DOHH2 (cell line): ENCODE measurements around the gene ANK2.

Source experiments
- H3F3A ChIP-seq: fragments of 200-600 bp; sonication (generic), shearing (Covaris generic); 2 replicates; pipeline ENCODE4 v1.6.0; 2016; ENCODE audit warnings: antibody characterized with exemption, mild to moderate bottlenecking; ENCODE audit not compliant: control insufficient read depth, insufficient read depth
- H3K27ac ChIP-seq: fragments of 200-600 bp; sonication (generic); 2 replicates; pipeline ENCODE4 v1.5.1; 2014; ENCODE audit warnings: low read depth, mild to moderate bottlenecking, low read length, moderate library complexity
- H3K27me3 ChIP-seq: fragments of 200-600 bp; sonication (generic); 2 replicates; pipeline ENCODE4 v1.6.1; 2014; ENCODE audit warnings: mild to moderate bottlenecking, low read length, mixed read lengths; ENCODE audit not compliant: control insufficient read depth
- H3K36me3 ChIP-seq: fragments of 200-600 bp; sonication (generic); 2 replicates; pipeline ENCODE4 v1.6.1; 2014; ENCODE audit warnings: mild to moderate bottlenecking, low read length, moderate library complexity, mixed read lengths; ENCODE audit not compliant: control insufficient read depth
- H3K4me1 ChIP-seq: fragments of 200-600 bp; sonication (generic); 2 replicates; pipeline ENCODE4 v1.6.1; 2014; ENCODE audit warnings: mild to moderate bottlenecking, low read length, mixed read lengths; ENCODE audit not compliant: control insufficient read depth
- H3K4me2 ChIP-seq: fragments of 200-600 bp; sonication (generic); 2 replicates; pipeline ENCODE4 v1.6.0; 2014; ENCODE audit warnings: mild to moderate bottlenecking, low read length, moderate library complexity
- H3K4me3 ChIP-seq: fragments of 200-600 bp; sonication (generic); 2 replicates; pipeline ENCODE4 v1.5.1; 2014; ENCODE audit warnings: mild to moderate bottlenecking, low read length, mixed read lengths
- H3K79me2 ChIP-seq: fragments of 200-600 bp; sonication (generic); 2 replicates; pipeline ENCODE4 v1.6.1; 2014; ENCODE audit warnings: mild to moderate bottlenecking, low read length, mixed read lengths; ENCODE audit not compliant: control insufficient read depth
- H3K9me2 ChIP-seq: fragments of 200-600 bp; sonication (generic); replicated peaks from 2 replicates; pipeline ENCODE4 v1.6.1; 2014; ENCODE audit warnings: mild to moderate bottlenecking, low read length, mixed read lengths; ENCODE audit not compliant: control insufficient read depth
- H3K9me3 ChIP-seq: fragments of 200-600 bp; sonication (generic); 2 replicates; pipeline ENCODE4 v1.6.1; 2014; ENCODE audit warnings: antibody characterized with exemption, low read length, mixed read lengths; ENCODE audit not compliant: control insufficient read depth, insufficient read depth
- H4K20me1 ChIP-seq: fragments of 200-600 bp; sonication (generic); 2 replicates; pipeline ENCODE4 v1.6.0; 2014; ENCODE audit warnings: low read depth, mild to moderate bottlenecking, antibody characterized with exemption, low read length, moderate library complexity; ENCODE audit not compliant: control insufficient read depth, insufficient read depth
- EZH2phosphoT487 ChIP-seq: fragments of 200-600 bp; sonication (generic); IDR thresholded peaks from 2 replicates; pipeline ENCODE4 v1.6.1; 2017; ENCODE audit warnings: borderline replicate concordance, mild to moderate bottlenecking, antibody characterized with exemption, low read length, moderate library complexity, mixed read lengths
- TF ChIP-seq, protein P1 (sequence below): fragments of 200-600 bp; sonication (generic); IDR thresholded peaks from one replicate; pipeline ENCODE4 v1.5.1; 2014; ENCODE audit warnings: antibody characterized with exemption, mild to moderate bottlenecking, low read depth, low read length; ENCODE audit not compliant: poor library complexity, severe bottlenecking

ANK2 gene

DNA sequence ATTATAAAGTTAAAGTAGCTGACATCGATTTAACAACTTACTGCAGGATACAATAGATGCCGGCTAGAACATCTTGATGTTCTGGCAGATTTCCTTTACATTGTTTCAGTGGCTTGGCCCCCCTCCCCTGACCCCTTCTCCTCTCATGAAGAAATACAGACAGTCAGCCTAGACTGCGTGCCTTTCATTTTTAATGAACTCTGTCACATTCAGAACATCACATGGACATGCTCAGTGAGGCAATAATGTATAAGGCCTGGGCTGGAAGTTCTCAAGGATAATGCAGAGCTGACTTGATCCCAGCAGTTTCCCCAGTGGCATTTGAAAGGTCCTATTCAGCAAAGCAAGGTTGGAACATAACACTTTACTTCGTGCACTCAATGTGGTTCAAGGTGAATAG lies 239.2 kb downstream of the ANK2 start:
- Histone ChIP-seq H3K4me1 (no peaks in the 10 kb centered on the region), H3K4me2 (no peak overlapping the region), H3F3A (no peaks in the 10 kb centered on the region), H3K9me2 (no peaks in the 10 kb centered on the region), H3K4me3 (no peak overlapping the region), H4K20me1 (no peaks in the 10 kb centered on the region), H3K27me3 (no peaks in the 10 kb centered on the region; the same call in 1 of the 2 replicates), H3K79me2 (no peaks in the 10 kb centered on the region), H3K36me3 (no peaks in the 10 kb centered on the region), H3K27ac (no peak overlapping the region), H3K9me3 (no peaks in the 10 kb centered on the region)
- no peak for TF ChIP-seq EZH2phosphoT487
- TF ChIP-seq, protein P1, sequence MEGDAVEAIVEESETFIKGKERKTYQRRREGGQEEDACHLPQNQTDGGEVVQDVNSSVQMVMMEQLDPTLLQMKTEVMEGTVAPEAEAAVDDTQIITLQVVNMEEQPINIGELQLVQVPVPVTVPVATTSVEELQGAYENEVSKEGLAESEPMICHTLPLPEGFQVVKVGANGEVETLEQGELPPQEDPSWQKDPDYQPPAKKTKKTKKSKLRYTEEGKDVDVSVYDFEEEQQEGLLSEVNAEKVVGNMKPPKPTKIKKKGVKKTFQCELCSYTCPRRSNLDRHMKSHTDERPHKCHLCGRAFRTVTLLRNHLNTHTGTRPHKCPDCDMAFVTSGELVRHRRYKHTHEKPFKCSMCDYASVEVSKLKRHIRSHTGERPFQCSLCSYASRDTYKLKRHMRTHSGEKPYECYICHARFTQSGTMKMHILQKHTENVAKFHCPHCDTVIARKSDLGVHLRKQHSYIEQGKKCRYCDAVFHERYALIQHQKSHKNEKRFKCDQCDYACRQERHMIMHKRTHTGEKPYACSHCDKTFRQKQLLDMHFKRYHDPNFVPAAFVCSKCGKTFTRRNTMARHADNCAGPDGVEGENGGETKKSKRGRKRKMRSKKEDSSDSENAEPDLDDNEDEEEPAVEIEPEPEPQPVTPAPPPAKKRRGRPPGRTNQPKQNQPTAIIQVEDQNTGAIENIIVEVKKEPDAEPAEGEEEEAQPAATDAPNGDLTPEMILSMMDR: no peak

DNA sequence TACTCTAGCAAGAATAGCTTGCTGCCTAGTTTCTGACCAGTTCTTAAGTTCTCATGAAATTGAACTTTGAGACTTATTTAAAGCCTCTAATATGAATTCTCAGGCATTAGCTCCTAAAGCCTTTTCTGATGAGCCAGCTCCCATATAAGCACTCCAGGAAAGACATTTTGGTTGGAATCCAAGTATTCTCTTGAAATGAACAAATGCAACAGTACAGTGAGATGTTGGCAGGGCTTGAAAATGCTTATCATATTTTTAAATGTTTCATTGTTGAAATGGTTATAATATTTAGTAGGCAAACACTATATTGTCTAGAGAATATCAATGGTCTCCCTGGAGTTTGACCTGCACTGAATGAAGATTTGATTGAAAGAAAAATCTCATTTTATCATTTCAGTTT lies 240.3 kb downstream of the ANK2 start:
- no peaks in the 10 kb centered on the region for H3K36me3 ChIP-seq
- H3K9me3 ChIP-seq: no peaks in the 10 kb centered on the region
- no peak overlapping the region for H3K27ac ChIP-seq
- H3K27me3 ChIP-seq: no peaks in the 10 kb centered on the region; the same call in 1 of the 2 replicates
- no peak for TF ChIP-seq EZH2phosphoT487
- TF ChIP-seq, protein P1: no peak
- no peak overlapping the region for H3K4me3 ChIP-seq
- no peaks in the 10 kb centered on the region for H3K9me2 ChIP-seq
- H3K4me1 ChIP-seq: no peaks in the 10 kb centered on the region
- no peaks in the 10 kb centered on the region for H3F3A ChIP-seq
- H3K4me2 ChIP-seq: no peak overlapping the region
- no peaks in the 10 kb centered on the region for H3K79me2 ChIP-seq
- no peaks in the 10 kb centered on the region for H4K20me1 ChIP-seq

DNA sequence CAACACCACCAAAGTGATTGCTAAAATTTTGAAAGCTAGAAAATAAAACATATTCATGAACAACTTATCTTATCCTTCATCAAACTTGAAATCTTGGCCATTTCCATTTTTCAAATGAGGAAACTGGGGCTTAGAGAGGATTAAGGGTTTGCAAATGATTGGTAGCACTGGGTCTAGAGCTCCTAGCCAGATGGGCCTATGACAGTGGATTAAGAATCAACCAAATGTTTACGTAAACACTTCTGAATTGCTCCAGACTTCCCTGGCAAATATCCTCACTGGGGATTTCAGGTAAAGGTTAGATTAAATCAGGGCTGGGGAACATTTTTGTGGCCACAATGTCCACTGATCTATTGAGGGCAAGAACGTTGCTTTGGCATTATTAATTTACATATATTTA lies 241.2 kb downstream of the ANK2 start:
- Histone ChIP-seq H3K27ac (no peak overlapping the region), H3K4me1 (no peaks in the 10 kb centered on the region), H3K27me3 (no peaks in the 10 kb centered on the region; the same call in 1 of the 2 replicates), H3K79me2 (no peaks in the 10 kb centered on the region), H3K4me2 (no peak overlapping the region), H3K9me2 (no peaks in the 10 kb centered on the region), H3F3A (no peaks in the 10 kb centered on the region), H3K4me3 (no peak overlapping the region), H4K20me1 (no peaks in the 10 kb centered on the region), H3K36me3 (no peaks in the 10 kb centered on the region), H3K9me3 (no peaks in the 10 kb centered on the region)
- TF ChIP-seq, protein P1: no peak
- no peak for TF ChIP-seq EZH2phosphoT487
